ENCODE measurements around the gene CABP4.
"Not testable (repeated sequence)": the region's sequence is repeated elsewhere in the genome, so short reads cannot be mapped to it uniquely, and the experiment has no call there.

Gene CABP4

DNA sequence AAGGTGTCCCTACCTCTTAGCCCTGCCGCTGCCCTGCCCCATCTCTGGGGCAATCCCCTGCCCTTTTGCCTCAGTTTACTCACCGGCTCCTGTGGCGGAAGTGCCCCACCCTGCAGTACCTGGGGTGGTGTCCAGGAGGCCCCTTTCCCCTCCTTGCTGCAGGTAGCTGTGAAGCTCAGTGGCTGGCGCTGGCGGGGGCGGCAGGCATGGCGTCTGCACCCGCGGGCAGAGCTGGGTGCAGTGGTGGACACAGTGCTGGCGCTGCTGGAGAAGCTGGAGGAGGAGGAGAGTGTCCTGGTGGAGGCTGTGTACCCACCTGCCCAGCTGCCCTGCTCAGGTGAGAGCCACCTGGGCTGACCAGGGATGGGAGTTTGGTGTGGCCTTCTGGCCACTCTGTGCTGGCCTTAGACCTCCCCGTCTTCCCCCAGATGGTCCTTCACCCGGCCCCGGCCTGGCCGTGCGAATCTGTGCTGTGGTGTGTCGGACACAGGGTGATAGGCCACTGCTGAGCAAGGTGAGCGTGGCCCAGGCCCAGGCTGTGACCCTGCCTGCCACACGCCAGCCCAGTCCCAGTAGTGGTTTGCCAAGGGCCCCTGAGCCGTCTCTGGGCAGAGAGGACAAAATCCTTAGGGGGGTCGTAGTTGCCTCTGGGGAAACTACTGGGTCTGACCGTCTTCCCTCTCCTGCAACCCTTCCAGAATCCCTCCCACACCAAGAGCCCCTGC is 35.7 kb upstream of the CABP4 start:
- DNase-seq (ENCODE audit: low spot score) = no peak

DNA sequence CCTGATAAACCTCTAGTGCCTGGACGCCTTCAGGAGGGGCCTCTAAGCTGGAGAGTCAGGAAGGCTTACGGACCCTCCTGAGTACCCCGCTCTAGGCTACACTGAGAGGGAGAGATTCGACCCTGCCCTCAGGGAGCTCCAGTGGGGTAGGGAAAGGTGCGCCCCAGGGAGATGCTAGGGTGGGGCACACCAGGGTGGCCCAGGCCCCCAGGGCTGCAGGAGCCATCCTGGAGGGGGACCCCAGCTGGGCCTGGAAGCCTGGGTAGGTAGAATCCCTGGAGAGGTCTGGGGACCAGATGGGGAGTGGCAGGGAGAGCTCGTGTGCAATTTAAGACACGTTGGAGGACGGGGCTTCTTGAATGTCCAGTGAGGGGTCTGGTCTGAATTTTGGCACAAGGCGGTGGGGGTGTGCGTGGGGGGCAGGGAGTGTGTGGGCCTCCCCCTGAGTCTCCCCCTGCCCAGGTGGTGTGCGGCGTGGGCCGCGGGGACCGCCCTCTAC is 35.0 kb upstream of the CABP4 start:
- no peak for DNase-seq (ENCODE audit: low spot score)

DNA sequence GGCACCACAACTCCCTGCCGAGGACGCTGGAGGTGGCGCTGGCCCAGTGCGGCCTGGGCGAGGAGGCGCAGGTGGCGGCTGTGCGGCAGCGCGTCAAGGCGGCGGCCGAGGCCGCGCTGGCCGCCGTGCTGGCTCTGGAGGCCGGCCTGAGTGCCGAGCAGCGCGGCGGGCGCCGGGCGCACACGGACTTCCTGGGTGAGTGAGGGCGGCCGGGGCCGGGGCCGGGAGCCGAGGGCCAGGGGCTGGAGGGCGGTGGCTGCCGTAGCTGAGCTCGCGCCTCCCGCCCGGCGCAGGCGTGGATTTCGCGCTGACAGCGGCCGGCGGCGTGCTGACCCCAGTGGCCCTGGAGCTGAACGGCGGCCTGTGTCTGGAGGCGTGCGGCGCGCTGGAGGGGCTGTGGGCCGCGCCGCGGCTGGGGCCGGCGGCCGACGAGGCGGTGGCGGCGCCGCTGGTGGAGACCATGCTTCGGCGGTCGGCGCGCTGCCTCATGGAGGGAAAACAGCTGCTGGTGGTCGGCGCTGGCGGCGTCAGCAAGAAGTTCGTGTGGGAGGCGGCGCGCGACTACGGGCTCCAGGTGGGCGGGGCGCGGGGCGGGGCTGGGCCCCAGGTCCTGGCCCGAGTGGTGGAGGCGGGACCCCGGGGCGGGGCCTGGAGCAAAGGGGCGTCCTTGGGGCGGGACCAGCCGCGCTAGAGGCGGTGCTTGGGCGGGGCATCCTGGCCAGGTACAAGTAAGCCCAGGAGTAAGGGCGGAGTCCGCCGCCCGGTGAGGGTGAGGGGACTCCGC is 34.3 kb upstream of the CABP4 start:
- peak; percentile 88 for DNase-seq (ENCODE audit: low spot score)

DNA sequence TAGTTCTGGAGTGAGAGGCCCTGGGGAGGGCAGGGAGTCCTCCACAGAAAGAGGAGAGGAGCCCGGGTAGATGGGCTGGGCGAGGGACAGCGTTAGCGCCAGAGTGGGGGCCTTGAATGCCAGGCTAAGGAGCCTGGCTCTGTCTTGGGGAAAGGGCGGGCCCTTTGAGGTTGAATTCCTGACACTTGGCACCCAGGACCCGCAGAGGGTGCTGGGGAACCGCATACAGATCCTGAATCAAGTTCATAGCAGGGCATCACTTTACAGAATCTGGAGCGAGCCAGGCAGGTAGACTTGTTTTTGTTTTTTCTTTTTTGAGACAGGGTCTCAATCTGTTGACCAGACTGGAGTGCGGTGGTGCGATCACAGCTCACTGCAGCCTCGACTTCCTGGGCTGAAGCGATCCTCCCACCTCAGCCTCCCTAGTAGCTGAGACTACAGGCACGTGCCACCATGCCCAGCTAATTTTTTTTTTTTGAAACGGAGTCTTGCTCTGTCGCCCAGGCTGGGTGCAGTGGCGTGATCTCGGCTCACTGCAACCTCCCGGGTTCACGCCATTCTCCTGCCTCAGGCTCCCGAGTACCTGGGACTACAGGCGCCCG is 33.6 kb upstream of the CABP4 start:
- no peak for DNase-seq (ENCODE audit: low spot score)

DNA sequence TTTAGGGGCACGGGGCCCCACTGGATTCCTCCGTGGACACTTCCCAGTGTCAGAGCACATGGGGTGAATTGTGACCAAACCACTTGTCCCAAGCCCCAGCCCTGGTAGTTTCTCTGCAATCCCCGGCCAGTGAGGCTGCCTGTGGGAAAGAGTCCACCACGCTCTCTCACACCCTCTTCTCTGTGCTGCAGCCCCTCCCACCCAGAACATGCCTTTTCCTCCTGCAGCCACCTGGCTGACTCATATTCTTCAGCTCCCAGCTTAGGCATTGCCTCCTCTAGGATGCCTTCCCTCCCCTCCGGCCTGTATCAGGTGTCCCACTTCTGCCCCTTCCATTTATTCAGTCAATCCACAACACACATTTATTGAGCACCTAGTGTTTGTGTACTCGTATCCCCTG is 32.3 kb upstream of the CABP4 start:
- no peak for DNase-seq (ENCODE audit: low spot score)

DNA sequence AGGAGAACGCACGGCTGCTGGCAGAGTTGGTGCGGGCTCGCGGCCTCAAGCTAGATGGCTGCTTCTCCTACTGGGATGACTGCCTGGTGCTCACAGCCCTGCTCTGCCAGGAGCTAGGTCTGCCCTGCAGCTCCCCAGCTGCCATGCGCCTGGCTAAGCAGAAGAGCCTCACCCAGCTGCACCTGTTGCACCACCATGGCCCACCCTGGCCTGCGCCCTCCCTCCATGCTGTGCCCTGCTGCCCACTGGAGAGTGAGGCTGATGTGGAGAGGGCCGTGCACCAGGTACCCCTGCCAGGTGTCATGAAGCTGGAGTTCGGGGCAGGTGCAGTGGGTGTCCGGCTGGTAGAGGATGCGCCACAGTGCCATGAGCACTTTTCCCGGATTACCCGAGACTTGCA is 31.7 kb upstream of the CABP4 start:
- DNase-seq (ENCODE audit: low spot score) = no peak

DNA sequence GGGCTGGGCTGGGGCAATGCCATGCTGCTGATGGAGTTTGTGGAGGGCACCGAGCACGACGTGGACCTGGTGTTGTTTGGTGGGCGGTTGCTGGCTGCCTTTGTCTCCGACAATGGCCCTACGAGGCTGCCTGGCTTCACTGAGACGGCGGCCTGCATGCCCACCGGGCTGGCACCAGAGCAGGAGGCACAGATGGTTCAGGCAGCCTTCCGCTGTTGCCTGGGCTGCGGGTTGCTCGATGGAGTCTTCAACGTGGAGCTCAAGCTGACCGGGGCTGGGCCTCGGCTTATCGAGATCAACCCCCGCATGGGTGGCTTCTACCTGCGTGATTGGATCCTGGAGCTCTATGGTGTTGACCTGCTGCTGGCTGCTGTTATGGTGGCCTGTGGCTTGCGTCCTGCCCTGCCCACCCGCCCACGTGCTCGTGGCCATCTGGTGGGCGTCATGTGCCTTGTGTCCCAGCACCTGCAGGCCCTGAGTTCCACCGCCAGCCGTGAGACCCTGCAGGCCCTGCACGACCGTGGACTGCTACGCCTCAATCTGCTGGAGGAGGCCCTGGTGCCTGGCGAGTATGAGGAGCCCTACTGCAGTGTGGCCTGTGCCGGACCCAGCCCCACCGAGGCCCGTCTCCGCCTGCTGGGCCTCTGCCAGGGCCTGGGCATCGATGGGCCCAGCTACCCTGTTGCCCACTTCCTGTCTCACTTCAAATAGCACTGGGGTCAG is 31.1 kb upstream of the CABP4 start:
- no peak for DNase-seq (ENCODE audit: low spot score)

DNA sequence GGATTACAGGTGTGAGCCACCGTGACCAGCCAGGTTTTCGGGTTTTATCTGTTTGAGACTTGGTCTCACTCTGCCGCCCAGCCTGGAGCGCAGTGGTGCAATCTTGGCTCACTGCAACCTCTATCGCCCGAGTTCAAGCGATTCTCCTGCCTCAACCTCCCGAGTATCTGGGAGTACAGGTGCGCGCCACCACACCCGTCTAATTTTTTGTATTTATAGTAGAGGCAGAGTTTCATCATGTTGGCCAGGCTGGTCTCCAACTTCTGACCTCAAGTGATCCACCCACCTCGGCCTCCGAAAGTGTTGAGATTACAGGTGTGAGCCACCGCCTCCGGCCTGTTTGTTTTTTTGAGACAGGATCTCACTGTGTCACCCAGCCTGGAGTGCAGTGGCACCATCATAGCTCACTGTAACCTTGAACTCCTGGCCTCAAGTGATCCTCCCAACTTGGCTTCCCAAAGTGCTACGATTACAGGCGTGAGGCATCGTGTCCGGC is 27.7 kb upstream of the CABP4 start:
- not testable (repeated sequence) for DNase-seq (ENCODE audit: low spot score)

DNA sequence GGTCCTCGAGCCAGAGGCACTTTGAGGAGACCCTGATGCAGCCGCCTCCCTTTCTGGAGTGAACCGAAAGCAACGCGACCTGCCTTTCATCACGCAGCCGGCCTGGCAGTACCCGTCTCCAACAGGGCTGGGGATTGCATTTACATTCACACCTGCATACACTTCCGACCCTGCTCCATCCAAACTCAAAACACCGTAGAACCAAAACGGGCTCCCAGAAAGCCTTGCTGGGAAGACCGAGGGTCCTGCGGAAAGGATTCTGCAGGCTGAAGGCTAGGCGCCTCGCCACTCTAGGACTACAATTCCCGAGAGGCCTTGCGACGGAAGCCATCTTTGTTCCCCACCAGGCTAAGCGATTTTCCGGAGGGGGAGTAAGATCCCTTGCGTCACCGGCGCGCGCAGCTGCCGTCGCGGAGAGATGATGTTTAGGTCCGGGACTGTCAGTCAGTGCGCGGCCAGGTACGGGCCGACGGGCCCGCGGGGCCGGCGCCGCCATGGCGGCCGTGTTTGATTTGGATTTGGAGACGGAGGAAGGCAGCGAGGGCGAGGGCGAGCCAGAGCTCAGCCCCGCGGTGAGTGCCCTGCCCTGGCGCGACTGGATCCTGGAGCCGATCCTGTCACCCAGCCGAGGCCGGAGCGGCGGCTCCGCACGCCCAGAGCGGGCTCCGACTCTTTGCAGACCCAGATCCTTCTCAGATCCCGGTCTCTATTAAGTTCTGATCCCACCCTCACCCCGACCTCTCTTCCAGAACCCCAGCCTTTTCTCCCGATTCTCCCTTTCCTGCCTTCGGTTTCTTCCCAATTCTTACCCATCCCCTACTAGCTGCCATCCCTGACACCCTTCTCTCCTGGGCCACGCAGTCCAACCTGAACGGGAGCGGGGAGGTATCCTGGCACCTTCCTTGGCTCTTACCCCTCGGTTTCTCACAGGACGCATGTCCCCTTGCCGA is 26.8 kb upstream of the CABP4 start, which contains the start of gene RPS6KB2:
Gene RPS6KB2, plus strand, starts transcription at position 443 of the 950 bp plus-strand sequence. Its CDS starts 52 bp downstream, at position 495.
- peak; percentile 97 for DNase-seq (ENCODE audit: low spot score)

DNA sequence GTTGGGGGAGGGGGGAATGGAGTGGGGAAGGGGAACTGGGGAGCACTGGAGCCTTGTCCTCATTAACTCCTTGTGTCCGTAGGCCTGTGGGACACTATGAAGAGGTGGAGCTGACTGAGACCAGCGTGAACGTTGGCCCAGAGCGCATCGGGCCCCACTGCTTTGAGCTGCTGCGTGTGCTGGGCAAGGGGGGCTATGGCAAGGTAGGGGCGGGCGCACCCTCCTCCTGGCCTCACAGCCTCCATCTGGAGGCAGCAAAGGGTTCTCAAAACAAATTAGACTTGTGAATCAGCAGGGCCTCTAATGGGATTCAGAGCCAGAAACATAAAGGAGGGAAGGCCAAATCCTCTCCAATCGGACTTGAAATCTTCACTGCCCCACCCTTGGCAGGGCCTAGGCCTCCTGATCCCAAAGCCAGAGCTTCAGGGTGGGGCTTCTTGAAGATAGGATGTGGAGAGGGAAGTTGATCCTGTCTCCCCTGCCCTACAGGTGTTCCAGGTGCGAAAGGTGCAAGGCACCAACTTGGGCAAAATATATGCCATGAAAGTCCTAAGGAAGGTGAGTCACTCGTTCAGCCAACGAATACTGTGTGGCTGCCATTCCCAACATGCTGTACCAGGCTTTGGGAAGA is 26.0 kb upstream of the CABP4 start:
- DNase-seq (ENCODE audit: low spot score) = no peak

DNA sequence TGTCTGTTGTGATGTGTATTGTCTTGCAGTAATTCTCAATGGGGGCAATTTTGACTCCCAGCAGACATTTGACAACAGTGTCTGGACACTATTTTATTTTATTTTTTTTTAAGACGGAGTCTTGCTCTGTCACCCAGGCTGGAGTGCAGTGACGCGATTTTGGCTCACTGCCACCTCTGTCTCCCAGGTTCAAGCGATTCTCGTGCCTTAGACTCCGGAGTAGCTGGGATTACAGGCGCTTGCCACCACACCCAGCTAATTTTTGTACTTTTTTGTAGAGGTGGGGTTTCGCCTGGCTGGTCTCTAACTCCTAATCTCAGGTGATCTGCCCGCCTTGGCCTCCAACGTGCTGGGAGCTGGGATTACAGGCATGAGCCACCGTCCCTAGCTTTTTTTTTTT is 25.4 kb upstream of the CABP4 start:
- no peak for DNase-seq (ENCODE audit: low spot score)

DNA sequence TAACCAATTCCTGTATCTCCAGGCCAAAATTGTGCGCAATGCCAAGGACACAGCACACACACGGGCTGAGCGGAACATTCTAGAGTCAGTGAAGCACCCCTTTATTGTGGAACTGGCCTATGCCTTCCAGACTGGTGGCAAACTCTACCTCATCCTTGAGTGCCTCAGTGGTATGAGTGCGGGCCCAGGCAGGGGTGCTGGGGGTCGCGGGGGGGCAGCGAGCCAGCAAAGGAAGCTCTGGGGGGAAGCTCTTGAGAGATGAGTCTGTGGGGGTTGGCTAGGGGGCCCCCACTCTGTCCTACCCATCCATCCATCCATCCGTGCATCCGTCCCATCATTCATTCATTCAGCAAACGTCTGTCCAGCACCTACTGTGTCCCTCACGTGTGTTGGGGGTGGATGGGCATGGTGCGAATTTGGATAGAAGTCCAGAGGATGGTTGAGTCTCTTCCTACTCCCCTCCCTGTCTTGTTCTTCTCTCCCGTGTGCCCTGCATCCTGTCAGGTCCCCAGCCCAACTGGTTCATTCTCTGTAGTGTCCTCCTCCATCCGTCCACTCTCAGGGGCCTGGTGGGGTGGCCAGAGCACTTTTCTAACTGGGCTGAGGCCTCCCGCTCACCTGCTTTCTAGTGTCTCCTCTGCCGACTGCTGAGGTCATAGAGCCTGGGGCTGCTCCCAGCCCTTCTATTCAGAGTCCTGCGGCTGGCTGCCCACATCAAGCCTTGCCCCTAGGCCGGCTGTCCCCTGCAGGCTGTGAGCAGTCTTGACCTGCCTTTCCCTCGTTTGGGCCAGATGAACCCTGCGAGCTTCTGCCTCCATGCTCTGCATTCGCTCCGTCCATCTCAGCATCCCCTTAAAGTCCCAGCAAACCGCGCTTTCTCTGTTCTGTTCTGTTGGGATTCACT is 23.6 kb upstream of the CABP4 start:
- no peak for DNase-seq (ENCODE audit: low spot score)

DNA sequence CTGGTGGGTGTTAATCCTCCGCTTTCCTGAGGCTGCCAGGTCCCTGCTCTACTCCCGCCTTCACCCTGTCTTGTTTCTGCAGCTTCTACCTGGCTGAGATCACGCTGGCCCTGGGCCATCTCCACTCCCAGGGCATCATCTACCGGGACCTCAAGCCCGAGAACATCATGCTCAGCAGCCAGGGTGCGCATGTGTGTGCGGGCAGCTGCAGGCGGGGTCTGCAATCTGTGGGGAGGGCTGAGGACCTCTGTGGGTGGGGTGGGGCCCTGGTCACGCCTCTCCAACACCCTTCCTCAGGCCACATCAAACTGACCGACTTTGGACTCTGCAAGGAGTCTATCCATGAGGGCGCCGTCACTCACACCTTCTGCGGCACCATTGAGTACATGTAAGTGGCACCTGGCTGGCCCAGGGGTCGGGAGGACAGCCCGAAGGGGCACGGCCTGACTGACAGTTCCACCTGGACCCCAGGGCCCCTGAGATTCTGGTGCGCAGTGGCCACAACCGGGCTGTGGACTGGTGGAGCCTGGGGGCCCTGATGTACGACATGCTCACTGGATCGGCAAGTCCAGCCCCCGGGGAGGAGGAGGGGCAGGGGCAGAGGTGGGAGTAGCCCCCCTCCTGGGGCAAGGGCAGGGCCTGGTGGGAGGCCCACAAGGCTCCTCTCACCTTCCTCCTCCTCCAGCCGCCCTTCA is 22.4 kb upstream of the CABP4 start:
- DNase-seq (ENCODE audit: low spot score) = no peak

DNA sequence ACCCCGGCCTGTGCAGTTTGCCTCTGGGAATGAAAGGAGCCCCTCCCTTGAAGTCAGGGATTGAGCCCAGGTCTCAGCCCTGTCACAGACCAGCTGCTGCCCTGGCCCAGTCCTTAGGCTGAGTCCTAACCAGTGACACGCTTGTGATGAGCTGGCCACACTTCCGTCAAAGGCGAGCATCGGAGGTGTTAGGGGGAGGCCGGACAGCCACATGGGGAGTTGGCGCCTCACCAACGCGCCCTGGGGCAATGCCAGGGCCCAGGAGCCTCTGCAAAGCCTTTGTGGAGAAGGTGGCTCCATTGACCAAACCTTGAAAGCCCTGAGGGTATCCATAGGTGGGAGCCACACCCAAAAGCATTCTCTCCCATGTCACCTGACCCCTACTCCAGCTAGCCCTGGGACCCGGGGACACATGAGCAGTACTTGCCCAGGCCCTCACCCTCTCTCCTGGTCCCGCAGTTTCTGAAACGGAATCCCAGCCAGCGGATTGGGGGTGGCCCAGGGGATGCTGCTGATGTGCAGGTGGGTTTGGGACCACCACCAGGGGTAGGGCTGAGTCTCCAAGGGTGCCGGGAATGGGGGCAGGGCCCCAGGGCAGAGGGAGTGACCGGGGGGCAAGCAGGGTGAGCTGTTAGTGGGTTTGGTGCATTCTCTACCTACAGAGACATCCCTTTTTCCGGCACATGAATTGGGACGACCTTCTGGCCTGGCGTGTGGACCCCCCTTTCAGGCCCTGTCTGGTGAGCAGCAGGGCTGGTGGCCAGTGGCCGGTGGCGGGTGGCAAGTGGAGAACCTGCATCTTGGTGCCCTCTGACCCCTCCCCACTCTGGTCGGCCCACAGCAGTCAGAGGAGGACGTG is 21.4 kb upstream of the CABP4 start:
- DNase-seq (ENCODE audit: low spot score) = no peak

DNA sequence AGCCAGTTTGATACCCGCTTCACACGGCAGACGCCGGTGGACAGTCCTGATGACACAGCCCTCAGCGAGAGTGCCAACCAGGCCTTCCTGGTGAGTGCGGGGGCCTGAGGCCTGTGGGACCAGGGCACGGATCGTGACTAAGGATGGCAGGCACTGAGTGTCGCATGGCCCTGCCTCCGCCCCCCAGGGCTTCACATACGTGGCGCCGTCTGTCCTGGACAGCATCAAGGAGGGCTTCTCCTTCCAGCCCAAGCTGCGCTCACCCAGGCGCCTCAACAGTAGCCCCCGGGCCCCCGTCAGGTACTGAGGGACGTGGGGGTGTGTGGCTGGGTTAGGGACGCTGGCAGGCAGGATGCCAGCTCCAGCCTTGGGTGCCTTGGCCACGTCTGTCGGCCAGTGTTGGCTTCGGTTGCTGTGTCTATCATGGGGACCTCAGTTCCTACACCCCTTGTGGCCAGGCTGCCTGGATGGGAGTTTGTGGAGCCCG is 20.7 kb upstream of the CABP4 start:
- DNase-seq (ENCODE audit: low spot score) = no peak

DNA sequence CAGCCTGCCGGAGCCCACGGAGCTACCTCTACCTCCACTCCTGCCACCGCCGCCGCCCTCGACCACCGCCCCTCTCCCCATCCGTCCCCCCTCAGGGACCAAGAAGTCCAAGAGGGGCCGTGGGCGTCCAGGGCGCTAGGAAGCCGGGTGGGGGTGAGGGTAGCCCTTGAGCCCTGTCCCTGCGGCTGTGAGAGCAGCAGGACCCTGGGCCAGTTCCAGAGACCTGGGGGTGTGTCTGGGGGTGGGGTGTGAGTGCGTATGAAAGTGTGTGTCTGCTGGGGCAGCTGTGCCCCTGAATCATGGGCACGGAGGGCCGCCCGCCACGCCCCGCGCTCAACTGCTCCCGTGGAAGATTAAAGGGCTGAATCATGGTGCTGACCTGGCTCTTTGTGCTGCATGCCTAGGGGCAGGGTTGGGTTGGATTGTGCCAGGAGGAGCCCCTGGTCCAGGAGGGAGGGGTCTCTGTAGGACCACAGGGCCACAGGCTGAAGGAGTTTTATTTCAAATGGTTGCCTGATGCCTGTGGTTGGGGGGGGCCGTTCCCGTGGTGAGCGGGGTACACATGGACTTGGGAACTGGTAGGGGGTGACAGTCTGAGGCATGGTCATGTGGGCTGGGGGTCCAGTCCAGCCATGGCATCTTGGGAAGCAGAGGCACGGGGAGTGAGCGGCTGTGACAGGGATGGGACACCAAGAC is 20.0 kb upstream of the CABP4 start:
- no peak for DNase-seq (ENCODE audit: low spot score)
